ENCODE measurements around the gene RCVRN.

- no peak for TF ChIP-seq ZZZ3 (CRISPR knock-in tag; IDR thresholded peaks at IDR 0.05; ENCODE audit: borderline replicate concordance)
- no peak for TF ChIP-seq ZFP36 (IDR thresholded peaks at IDR 0.05; ENCODE audit: borderline replicate concordance, low read depth, low read length, partially characterized antibody)
- no peak for TF ChIP-seq ZBTB38 (CRISPR knock-in tag; IDR thresholded peaks at IDR 0.05)
- TF ChIP-seq RNF2 (conservative IDR thresholded peaks at IDR 0.05; ENCODE audit: low read depth): no peak
- no peak for TF ChIP-seq ARID2 (CRISPR knock-in tag; IDR thresholded peaks at IDR 0.05; ENCODE audit: borderline replicate concordance)
- TF ChIP-seq ZMYM2 (CRISPR knock-in tag; IDR thresholded peaks at IDR 0.05): no peak
Measured at GRCh38 chr17:9918804-9919352, 13.8 kb upstream of the RCVRN start.

Measured in HepG2 (cell line).